Right atrium auricular region (tissue), 2 donors: Measurements from ENCODE around the gene OPN1LW. TPM values are rescaled to one million over a fixed set of nuclear protein-coding genes. Genes with fewer than 3 reads are reported as not detected.

ENCODE experiments used
- DNase-seq: peaks from one replicate; pipeline ENCODE4 v3.0.0-alpha.2; 2019; ENCODE audit warnings: low spot score
- H3K27ac ChIP-seq, 2 donors: fragments of 200-600 bp; sonication (generic); 1 replicate in 1 of 2; 2 replicates in 1 of 2; pipeline ENCODE4 v1.5.1; 2016 to 2019
- H3K27me3 ChIP-seq, 2 donors: fragments of 200-600 bp; sonication (generic); one replicate each; pipeline versions ENCODE4 v1.5.1 to v1.6.0; 2017 to 2019
- H3K36me3 ChIP-seq: fragments of 200-600 bp; sonication (generic); one replicate; pipeline ENCODE4 v1.5.1; 2016
- H3K4me1 ChIP-seq, 2 donors: fragments of 200-600 bp; sonication (generic); one replicate each; pipeline versions ENCODE4 v1.5.1 to v1.6.0; 2017 to 2019
- H3K4me3 ChIP-seq, 2 donors: fragments of 200-600 bp; sonication (generic); 1 replicate in 1 of 2; 2 replicates in 1 of 2; pipeline ENCODE4 v1.5.1; 2017 to 2019; ENCODE audit warnings: mild to moderate bottlenecking in 1 of 2, moderate library complexity in 1 of 2
- H3K9me3 ChIP-seq, 2 donors: fragments of 200-600 bp; sonication (generic); one replicate each; pipeline ENCODE4 v1.5.1; 2019
- total RNA-seq, 2 donors: library from RNA; depleted of rRNA; stranded (reverse); fragments of >200 nt; gene quantifications; one replicate each; pipeline ENCODE4 v1.1.0, GENCODE V29; 2016
- TF ChIP-seq, protein P1 (sequence below), 2 donors: fragments of 200-600 bp; sonication (generic); IDR thresholded peaks; one replicate each; pipeline ENCODE4 v1.5.1; 2019; ENCODE audit warnings: antibody characterized with exemption in 2 of 2

Gene OPN1LW
- total RNA-seq, 2 donors from 2014 or later = not detected

DNA sequence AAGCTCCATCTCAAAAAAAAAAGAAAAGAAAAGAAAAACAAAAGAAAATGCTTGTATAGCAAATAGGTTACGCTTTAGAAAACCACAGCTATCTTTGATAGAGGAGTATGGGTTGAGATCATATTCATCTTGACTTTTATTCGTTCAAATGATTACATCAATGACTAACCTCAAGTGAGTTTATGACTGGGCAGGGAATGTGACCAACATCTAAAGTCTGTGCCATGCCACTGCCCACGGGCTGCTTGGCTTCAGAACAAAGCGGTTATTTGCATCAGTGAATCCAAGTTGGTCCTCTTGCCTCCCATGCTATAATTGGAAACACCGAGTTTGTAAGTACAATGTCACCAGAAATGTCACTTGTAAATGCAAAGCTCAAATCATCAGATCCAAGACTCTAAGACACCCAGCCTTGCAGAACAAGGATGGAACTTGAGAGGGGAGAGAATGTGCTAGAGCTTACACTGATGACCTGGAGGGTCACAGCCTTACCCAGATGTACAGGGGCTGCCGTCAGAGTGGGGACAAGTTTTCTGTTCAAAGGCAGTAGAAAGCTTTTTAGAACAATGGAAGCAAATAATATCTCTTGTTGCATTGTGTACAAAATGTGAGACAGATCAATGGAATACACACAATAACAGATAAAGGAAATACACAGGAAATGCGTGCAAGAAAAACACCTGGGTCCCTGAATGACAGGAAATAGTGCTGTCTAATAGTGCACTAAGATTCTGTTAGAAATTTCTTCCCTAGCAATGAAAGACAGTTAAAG, 8.4 kb upstream of the OPN1LW start:
- H3K27me3 ChIP-seq = no peaks in the 10 kb centered on the region
- no peaks in the 10 kb centered on the region for H3K4me1 ChIP-seq
- no peak for DNase-seq
- H3K36me3 ChIP-seq = no peaks in the 10 kb centered on the region
- no peak overlapping the region for H3K4me3 ChIP-seq
- no peak overlapping the region for H3K27ac ChIP-seq
- no peaks in the 10 kb centered on the region for H3K9me3 ChIP-seq
- TF ChIP-seq, protein P1, sequence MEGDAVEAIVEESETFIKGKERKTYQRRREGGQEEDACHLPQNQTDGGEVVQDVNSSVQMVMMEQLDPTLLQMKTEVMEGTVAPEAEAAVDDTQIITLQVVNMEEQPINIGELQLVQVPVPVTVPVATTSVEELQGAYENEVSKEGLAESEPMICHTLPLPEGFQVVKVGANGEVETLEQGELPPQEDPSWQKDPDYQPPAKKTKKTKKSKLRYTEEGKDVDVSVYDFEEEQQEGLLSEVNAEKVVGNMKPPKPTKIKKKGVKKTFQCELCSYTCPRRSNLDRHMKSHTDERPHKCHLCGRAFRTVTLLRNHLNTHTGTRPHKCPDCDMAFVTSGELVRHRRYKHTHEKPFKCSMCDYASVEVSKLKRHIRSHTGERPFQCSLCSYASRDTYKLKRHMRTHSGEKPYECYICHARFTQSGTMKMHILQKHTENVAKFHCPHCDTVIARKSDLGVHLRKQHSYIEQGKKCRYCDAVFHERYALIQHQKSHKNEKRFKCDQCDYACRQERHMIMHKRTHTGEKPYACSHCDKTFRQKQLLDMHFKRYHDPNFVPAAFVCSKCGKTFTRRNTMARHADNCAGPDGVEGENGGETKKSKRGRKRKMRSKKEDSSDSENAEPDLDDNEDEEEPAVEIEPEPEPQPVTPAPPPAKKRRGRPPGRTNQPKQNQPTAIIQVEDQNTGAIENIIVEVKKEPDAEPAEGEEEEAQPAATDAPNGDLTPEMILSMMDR (IDR thresholded peaks at IDR 0.05) = no peak

DNA sequence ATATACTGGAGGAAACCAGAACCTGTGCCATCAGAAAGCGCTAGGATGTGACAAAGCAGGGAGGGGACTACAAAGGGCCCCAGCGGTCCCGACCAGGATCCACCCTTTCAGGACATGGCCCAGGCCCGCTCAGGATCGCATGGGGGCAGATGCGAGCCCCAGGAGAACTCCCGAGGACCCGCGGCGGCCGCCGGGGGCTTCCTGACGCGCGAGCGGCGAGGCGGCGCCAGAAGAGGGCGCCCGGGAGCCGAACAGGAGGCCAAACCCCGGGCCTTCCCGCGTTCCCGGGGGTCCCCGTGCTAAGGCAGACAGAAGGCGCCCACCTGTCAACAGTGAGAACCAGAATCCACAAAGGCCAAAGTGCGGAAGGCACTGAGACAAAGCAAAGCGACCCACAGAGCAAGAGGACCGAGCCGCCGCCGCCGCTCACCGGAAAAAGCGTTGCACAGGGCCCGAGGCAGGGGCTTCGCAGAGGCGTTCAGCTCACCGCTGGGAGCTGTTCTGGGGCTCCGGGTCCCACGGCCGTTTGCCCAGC, 7.3 kb upstream of the OPN1LW start:
- no peaks in the 10 kb centered on the region for H3K4me1 ChIP-seq
- TF ChIP-seq, protein P1 (IDR thresholded peaks at IDR 0.05) = peak; percentile 68 to 84
- DNase-seq = peak; percentile 73
- no peaks in the 10 kb centered on the region for H3K9me3 ChIP-seq
- no peaks in the 10 kb centered on the region for H3K36me3 ChIP-seq
- no peaks in the 10 kb centered on the region for H3K27me3 ChIP-seq
- peak overlapping the region; percentile 16 to 39 for H3K4me3 ChIP-seq
- H3K27ac ChIP-seq = no peak overlapping the region

DNA sequence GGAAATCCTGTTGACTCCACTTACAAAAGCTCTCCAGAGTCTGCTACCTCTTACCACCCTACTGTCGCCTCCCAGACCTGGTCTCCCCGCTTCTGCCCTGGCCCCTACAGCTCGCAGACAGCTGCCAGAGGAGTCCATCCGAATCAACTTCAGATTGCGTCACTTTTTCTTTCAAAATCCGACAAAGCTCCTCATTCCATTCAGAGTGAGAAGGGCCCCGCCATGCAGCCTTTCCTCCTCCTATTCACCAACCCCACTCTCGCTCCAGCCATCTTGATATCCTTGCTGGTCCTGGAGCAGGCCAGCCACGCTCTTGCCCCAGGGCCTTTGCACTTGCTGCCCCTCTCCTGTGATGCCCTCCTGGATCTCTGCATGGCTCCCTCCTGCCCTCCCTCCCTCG, 5.2 kb upstream of the OPN1LW start:
- Histone ChIP-seq H3K36me3 (no peaks in the 10 kb centered on the region), H3K4me1 (no peaks in the 10 kb centered on the region), H3K27me3 (no peaks in the 10 kb centered on the region), H3K9me3 (no peaks in the 10 kb centered on the region), H3K27ac (no peak overlapping the region), H3K4me3 (no peak overlapping the region)
- no peak for DNase-seq
- TF ChIP-seq, protein P1 (IDR thresholded peaks at IDR 0.05) = no peak

DNA sequence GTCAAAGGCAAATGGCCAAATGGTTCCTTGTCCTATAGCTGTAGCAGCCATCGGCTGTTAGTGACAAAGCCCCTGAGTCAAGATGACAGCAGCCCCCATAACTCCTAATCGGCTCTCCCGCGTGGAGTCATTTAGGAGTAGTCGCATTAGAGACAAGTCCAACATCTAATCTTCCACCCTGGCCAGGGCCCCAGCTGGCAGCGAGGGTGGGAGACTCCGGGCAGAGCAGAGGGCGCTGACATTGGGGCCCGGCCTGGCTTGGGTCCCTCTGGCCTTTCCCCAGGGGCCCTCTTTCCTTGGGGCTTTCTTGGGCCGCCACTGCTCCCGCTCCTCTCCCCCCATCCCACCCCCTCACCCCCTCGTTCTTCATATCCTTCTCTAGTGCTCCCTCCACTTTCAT, 3.8 kb upstream of the OPN1LW start:
- Histone ChIP-seq H3K27me3 (no peaks in the 10 kb centered on the region), H3K4me1 (no peaks in the 10 kb centered on the region), H3K4me3 (no peak overlapping the region), H3K9me3 (no peaks in the 10 kb centered on the region), H3K27ac (no peak overlapping the region), H3K36me3 (no peaks in the 10 kb centered on the region)
- TF ChIP-seq, protein P1 (IDR thresholded peaks at IDR 0.05) = no peak
- no peak for DNase-seq

DNA sequence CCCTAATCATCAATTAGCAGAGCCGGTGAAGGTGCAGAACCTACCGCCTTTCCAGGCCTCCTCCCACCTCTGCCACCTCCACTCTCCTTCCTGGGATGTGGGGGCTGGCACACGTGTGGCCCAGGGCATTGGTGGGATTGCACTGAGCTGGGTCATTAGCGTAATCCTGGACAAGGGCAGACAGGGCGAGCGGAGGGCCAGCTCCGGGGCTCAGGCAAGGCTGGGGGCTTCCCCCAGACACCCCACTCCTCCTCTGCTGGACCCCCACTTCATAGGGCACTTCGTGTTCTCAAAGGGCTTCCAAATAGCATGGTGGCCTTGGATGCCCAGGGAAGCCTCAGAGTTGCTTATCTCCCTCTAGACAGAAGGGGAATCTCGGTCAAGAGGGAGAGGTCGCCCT, 3.3 kb upstream of the OPN1LW start:
- DNase-seq = no peak

More for the DNA sequence above, 3.3 kb upstream of the OPN1LW start:
- Histone ChIP-seq H3K27me3 (no peaks in the 10 kb centered on the region), H3K27ac (no peak overlapping the region), H3K36me3 (no peaks in the 10 kb centered on the region), H3K4me1 (no peaks in the 10 kb centered on the region), H3K4me3 (no peak overlapping the region), H3K9me3 (no peaks in the 10 kb centered on the region)
- TF ChIP-seq, protein P1 (IDR thresholded peaks at IDR 0.05) = no peak
